Karpas-422 (cell line): Measurements from ENCODE around the gene TNKS2. TPM values are rescaled to one million over a fixed set of nuclear protein-coding genes. Genes with fewer than 3 reads are reported as not detected.
A peak's percentile ranks its signal among the peaks of the same experiment; 100 is the strongest.

Experiments
- DNase-seq: peaks from one replicate; pipeline ENCODE4 v3.0.0-alpha.2; 2015
- H2AFZ ChIP-seq: fragments of 200-600 bp; sonication (generic); 2 replicates; pipeline ENCODE4 v1.6.1; 2014; ENCODE audit warnings: antibody characterized with exemption, low read length, mixed read lengths
- H3K27ac ChIP-seq: fragments of 200-600 bp; sonication (generic); 2 replicates; pipeline ENCODE4 v1.5.1; 2014; ENCODE audit warnings: mild to moderate bottlenecking, low read length, moderate library complexity
- H3K27me3 ChIP-seq: fragments of 200-600 bp; sonication (generic); 2 replicates; pipeline ENCODE4 v1.6.1; 2014; ENCODE audit warnings: low read length, mixed read lengths
- H3K36me3 ChIP-seq: fragments of 200-600 bp; sonication (generic); 2 replicates; pipeline ENCODE4 v1.6.1; 2014; ENCODE audit warnings: low read length, mixed read lengths; ENCODE audit not compliant: insufficient read depth
- H3K4me1 ChIP-seq: fragments of 200-600 bp; sonication (generic); 2 replicates; pipeline ENCODE4 v1.6.1; 2014; ENCODE audit warnings: mild to moderate bottlenecking, low read length, mixed read lengths
- H3K4me2 ChIP-seq: fragments of 200-600 bp; sonication (generic); 2 replicates; pipeline ENCODE4 v1.6.1; 2014; ENCODE audit warnings: low read length, low read depth, mild to moderate bottlenecking; ENCODE audit not compliant: poor library complexity, severe bottlenecking
- H3K4me3 ChIP-seq: fragments of 200-600 bp; sonication (generic); 2 replicates; pipeline ENCODE4 v1.5.1; 2014; ENCODE audit warnings: mild to moderate bottlenecking, antibody characterized with exemption, low read length, mixed read lengths
- H3K79me2 ChIP-seq: fragments of 200-600 bp; sonication (generic); 2 replicates; pipeline ENCODE4 v1.6.1; 2014; ENCODE audit warnings: mild to moderate bottlenecking, low read length, mixed read lengths
- H3K9ac ChIP-seq: fragments of 200-600 bp; sonication (generic); 2 replicates; pipeline ENCODE4 v1.6.0; 2014; ENCODE audit warnings: low read length
- H3K9me2 ChIP-seq: fragments of 200-600 bp; sonication (generic), shearing (Covaris generic); replicated peaks from 2 replicates; pipeline ENCODE4 v1.6.0; 2014; ENCODE audit warnings: mild to moderate bottlenecking, low read length, moderate library complexity; ENCODE audit not compliant: insufficient read depth
- H3K9me3 ChIP-seq: fragments of 300-700, 200-600 bp; sonication (generic); 2 replicates; pipeline ENCODE4 v1.6.1; 2014; ENCODE audit warnings: low read length, mixed read lengths
- H4K20me1 ChIP-seq: fragments of 200-600 bp; sonication (generic); 2 replicates; pipeline ENCODE4 v1.6.1; 2014; ENCODE audit warnings: mild to moderate bottlenecking, antibody characterized with exemption, low read length, low read depth; ENCODE audit not compliant: insufficient read depth
- total RNA-seq: library from RNA; depleted of rRNA; stranded (reverse); fragments of >200 nt; shearing (Covaris generic); gene quantifications from 2 replicates; pipeline ENCODE4 v1.2.3, GENCODE V29; 2014; ENCODE audit warnings: low replicate concordance

The TNKS2 gene
- total RNA-seq, 1 experiment from 2014 or later = 23.6 TPM

DNA sequence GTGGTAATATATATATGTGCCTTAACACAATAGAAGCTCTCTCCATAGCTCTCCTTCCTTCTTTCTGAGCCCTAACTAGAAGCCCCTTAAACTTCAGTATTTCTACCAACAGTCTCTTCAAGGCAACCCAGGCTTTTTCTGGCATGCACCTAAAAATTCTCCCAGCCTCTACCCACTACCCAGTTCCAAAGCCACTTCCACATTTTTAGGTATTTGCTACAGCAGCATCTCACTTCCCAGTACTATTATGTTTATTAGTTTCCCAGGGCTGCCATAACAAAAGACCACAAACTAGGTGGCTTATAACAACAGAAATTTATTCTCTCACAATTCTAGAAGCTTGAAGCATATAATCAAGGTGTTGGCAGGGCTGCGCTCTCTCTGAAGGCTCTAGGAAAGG, 15.7 kb upstream of the TNKS2 start:
- Histone ChIP-seq H3K27ac (no peak overlapping the region), H3K9me3 (no peaks in the 10 kb centered on the region), H3K27me3 (no peaks in the 10 kb centered on the region), H3K9me2 (no peaks in the 10 kb centered on the region), H2AFZ (no peak overlapping the region), H3K79me2 (no peaks in the 10 kb centered on the region), H3K4me2 (no peak overlapping the region), H3K4me3 (no peak overlapping the region), H3K36me3 (no peaks in the 10 kb centered on the region), H4K20me1 (no peaks in the 10 kb centered on the region), H3K9ac (no peak overlapping the region), H3K4me1 (no peaks in the 10 kb centered on the region)
- DNase-seq = no peak

- DNase-seq = no peak
- Histone ChIP-seq H3K27ac (no peak overlapping the region), H3K36me3 (no peaks in the 10 kb centered on the region), H3K4me2 (no peak overlapping the region), H3K9me2 (no peaks in the 10 kb centered on the region), H3K27me3 (no peaks in the 10 kb centered on the region), H3K79me2 (no peaks in the 10 kb centered on the region), H2AFZ (no peak overlapping the region), H3K9ac (no peak overlapping the region), H3K9me3 (no peaks in the 10 kb centered on the region), H3K4me3 (no peak overlapping the region), H4K20me1 (no peaks in the 10 kb centered on the region), H3K4me1 (no peaks in the 10 kb centered on the region)
These were observed 12.4 kb upstream of the TNKS2 start for GRCh38 chr10:91785830-91786229.

DNA sequence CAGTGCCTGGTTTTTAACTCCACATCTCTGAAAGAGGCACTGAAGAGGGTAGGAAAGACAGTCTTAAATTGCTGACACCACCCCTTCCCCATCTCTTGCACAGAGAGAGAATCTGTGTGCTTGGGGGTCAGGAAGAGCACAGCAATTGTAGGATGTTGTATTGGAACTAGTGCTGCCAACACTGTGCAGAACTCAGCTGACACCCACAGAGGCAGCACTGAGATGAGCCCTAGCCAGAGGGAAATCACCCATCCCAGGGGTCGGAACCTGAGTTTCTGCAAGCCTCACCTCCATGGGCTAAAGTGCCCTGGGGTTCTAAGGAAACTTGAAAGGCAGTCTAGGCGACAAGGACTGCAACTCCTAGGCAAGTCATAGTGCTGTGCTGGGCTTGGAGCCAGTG, 11.0 kb upstream of the TNKS2 start:
- DNase-seq = no peak
- Histone ChIP-seq H3K4me3 (no peak overlapping the region), H3K36me3 (no peaks in the 10 kb centered on the region), H3K4me2 (no peak overlapping the region), H2AFZ (no peak overlapping the region), H3K9me3 (no peaks in the 10 kb centered on the region), H3K79me2 (no peaks in the 10 kb centered on the region), H3K9me2 (no peaks in the 10 kb centered on the region), H4K20me1 (no peaks in the 10 kb centered on the region), H3K27ac (no peak overlapping the region), H3K27me3 (no peaks in the 10 kb centered on the region), H3K4me1 (no peaks in the 10 kb centered on the region), H3K9ac (no peak overlapping the region)

- H3K36me3 ChIP-seq = no peaks in the 10 kb centered on the region
- H3K9ac ChIP-seq = no peak overlapping the region
- H3K4me1 ChIP-seq = no peaks in the 10 kb centered on the region
- no peak for DNase-seq
- no peak overlapping the region for H2AFZ ChIP-seq
- no peaks in the 10 kb centered on the region for H4K20me1 ChIP-seq
- H3K79me2 ChIP-seq = no peaks in the 10 kb centered on the region
- no peaks in the 10 kb centered on the region for H3K27me3 ChIP-seq
- no peak overlapping the region for H3K4me3 ChIP-seq
- no peak overlapping the region for H3K4me2 ChIP-seq
- no peaks in the 10 kb centered on the region for H3K9me2 ChIP-seq
- H3K27ac ChIP-seq = no peak overlapping the region
- H3K9me3 ChIP-seq = no peaks in the 10 kb centered on the region
These were observed 10.4 kb upstream of the TNKS2 start for GRCh38 chr10:91787810-91788209.

DNA sequence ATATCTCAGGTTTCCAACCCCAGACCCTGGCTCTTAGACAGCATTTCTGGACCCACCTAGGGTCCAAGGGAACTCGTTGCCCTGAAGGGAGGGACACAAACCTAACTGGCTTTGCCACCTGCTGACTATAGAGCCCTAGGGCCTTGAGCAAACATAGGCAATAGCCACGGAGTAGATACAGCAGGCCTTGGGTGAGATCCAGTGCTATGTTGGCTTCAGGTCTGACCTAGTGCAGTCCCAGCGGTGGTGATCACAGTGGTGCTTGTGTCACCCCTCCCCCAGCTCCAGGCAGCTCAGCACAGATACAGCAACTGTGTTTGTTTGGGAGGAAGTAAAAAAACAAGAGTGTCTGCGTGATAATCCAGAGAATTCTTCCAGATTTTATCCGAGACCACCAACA, 9.7 kb upstream of the TNKS2 start:
- H4K20me1 ChIP-seq = no peaks in the 10 kb centered on the region
- H3K27me3 ChIP-seq = no peaks in the 10 kb centered on the region
- H3K27ac ChIP-seq = no peak overlapping the region
- no peak overlapping the region for H3K4me2 ChIP-seq
- H3K9me3 ChIP-seq = no peaks in the 10 kb centered on the region
- no peak overlapping the region for H3K9ac ChIP-seq
- H3K4me3 ChIP-seq = no peak overlapping the region
- DNase-seq = no peak
- no peaks in the 10 kb centered on the region for H3K9me2 ChIP-seq
- no peaks in the 10 kb centered on the region for H3K4me1 ChIP-seq
- no peak overlapping the region for H2AFZ ChIP-seq
- no peaks in the 10 kb centered on the region for H3K79me2 ChIP-seq
- H3K36me3 ChIP-seq = no peaks in the 10 kb centered on the region

DNA sequence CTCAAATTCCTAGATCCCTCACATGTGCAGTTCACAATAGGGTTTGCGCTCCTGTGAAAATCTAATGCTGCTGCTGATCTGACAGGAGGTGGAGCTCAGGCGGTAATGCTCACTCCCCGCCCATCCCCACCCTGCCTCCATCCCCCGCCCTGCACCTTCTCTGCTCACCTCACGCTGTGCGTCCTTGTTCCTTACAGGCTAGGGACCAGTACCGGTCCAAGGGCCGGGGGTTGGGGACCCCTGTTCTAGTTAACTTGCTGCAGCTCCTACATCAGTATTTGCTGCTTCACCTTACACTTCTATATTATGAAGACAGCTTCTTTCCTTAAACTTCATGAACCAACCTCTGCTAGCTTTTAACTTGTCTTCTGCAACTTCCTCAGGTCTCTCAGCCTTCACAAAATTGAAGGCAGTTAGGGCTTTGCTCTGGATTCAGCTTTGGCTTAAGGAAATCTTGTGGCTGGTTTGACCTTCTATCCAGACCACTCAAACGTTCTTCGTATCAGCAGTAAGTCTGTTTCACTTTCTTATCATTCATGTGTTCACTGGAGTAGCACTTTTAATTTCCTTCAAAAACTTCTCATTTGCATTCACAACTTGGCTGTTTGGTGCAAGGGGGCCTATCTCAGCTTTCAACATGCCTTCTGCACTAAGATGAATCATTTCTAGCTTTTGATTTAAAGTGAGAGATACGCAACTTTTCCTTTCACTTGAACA, 1.7 kb upstream of the TNKS2 start:
- Histone ChIP-seq H3K9me2 (no peaks in the 10 kb centered on the region), H3K9me3 (no peaks in the 10 kb centered on the region), H2AFZ (peak overlapping the region; percentile 71; the same call in 1 of the 2 replicates), H3K27me3 (no peaks in the 10 kb centered on the region), H3K9ac (peak overlapping the region; percentile 86), H4K20me1 (no peaks in the 10 kb centered on the region), H3K27ac (peak overlapping the region; percentile 76), H3K79me2 (peaks cover 38% of the 10 kb centered on the region), H3K4me1 (peaks cover 33% of the 10 kb centered on the region), H3K4me3 (peak overlapping the region; percentile 90), H3K36me3 (no peaks in the 10 kb centered on the region), H3K4me2 (peak overlapping the region; percentile 85)
- peak; percentile 72 for DNase-seq

GRCh38 chr10:91797048-91797690, 1.1 kb upstream of the TNKS2 start:
- no peaks in the 10 kb centered on the region for H3K27me3 ChIP-seq
- H3K9ac ChIP-seq = peak overlapping the region; percentile 86
- peak overlapping the region; percentile 90 for H3K4me3 ChIP-seq
- H3K36me3 ChIP-seq = 0 out of 2 replicates have a peak, but pooled peaks cover 4% of the 10 kb centered on the region
- peak overlapping the region; percentile 76 for H3K27ac ChIP-seq
- H4K20me1 ChIP-seq = no peaks in the 10 kb centered on the region
- H2AFZ ChIP-seq = peak overlapping the region; percentile 71; the same call in 1 of the 2 replicates
- peak overlapping the region; percentile 85 for H3K4me2 ChIP-seq
- H3K9me3 ChIP-seq = no peaks in the 10 kb centered on the region
- no peak for DNase-seq
- H3K79me2 ChIP-seq = peaks cover 45% of the 10 kb centered on the region
- H3K4me1 ChIP-seq = peaks cover 33% of the 10 kb centered on the region
- no peaks in the 10 kb centered on the region for H3K9me2 ChIP-seq

DNA sequence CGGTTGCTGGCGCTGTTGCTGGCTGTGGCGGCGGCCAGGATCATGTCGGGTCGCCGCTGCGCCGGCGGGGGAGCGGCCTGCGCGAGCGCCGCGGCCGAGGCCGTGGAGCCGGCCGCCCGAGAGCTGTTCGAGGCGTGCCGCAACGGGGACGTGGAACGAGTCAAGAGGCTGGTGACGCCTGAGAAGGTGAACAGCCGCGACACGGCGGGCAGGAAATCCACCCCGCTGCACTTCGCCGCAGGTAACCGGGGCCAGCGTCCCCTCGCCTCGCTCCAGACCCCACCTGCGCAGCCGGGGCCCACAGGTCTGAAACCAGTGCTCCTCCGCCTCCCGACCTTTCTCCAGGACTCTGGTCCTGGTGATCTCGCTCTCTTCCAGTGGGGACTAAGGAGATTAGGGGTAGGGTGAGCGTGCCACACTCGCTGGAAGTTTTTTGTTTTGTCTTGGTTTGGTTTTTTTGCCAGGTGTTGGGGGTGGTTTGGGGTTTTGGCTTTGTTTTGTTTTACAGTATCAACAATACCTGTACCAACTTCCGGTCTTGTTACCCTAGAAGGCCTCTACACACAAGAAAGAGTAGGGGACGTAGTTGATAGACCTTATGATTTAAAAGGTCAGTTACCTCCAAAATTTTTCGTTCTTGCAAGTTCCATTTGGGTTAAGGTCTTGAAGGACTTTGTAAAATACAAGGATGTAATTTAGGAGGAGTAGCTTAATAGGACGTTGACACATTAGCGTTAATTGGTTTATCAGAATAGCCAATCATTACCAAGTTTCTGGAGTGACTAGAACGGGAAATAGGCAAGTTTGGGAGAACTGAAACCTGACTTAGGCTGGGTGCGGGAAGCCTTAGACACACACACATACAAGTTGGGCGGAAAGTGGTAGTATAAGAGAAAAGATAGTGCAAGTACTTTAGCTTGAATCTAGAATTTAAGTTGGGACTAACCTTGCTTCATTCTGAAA, 704 bp downstream of the TNKS2 start:
- H2AFZ ChIP-seq = no peak overlapping the region
- H3K4me3 ChIP-seq = peak overlapping the region; percentile 90
- peaks cover 33% of the 10 kb centered on the region for H3K4me1 ChIP-seq
- 0 out of 2 replicates have a peak, but pooled peaks cover 4% of the 10 kb centered on the region for H3K36me3 ChIP-seq
- H3K4me2 ChIP-seq = peak overlapping the region; percentile 85
- DNase-seq = peak; percentile 68
- H4K20me1 ChIP-seq = no peaks in the 10 kb centered on the region
- H3K27me3 ChIP-seq = no peaks in the 10 kb centered on the region
- H3K9me3 ChIP-seq = no peaks in the 10 kb centered on the region
- peaks cover 63% of the 10 kb centered on the region for H3K79me2 ChIP-seq
- no peaks in the 10 kb centered on the region for H3K9me2 ChIP-seq
- H3K9ac ChIP-seq = peak overlapping the region; percentile 86
- H3K27ac ChIP-seq = peak overlapping the region; percentile 53
